GM21717 (cell line): ENCODE data around the gene ZNF557.
A peak's percentile ranks its signal among the peaks of the same experiment; 100 is the strongest.

Experiments
- ATAC-seq: cut with Tn5 transposase; IDR thresholded peaks from one replicate; pipeline ENCODE4 v1.9.1; 2021; ENCODE audit warnings: mild to moderate bottlenecking, moderate library complexity; ENCODE audit not compliant: unreplicated experiment

ZNF557 gene

GRCh38 chr19:7074705-7075282 lies 5.3 kb downstream of the ZNF557 start:
- ATAC-seq = no peak

GRCh38 chr19:7076151-7076550 lies 6.6 kb downstream of the ZNF557 start:
- no peak for ATAC-seq

GRCh38 chr19:7078008-7078407 lies 8.5 kb downstream of the ZNF557 start:
- no peak for ATAC-seq

DNA sequence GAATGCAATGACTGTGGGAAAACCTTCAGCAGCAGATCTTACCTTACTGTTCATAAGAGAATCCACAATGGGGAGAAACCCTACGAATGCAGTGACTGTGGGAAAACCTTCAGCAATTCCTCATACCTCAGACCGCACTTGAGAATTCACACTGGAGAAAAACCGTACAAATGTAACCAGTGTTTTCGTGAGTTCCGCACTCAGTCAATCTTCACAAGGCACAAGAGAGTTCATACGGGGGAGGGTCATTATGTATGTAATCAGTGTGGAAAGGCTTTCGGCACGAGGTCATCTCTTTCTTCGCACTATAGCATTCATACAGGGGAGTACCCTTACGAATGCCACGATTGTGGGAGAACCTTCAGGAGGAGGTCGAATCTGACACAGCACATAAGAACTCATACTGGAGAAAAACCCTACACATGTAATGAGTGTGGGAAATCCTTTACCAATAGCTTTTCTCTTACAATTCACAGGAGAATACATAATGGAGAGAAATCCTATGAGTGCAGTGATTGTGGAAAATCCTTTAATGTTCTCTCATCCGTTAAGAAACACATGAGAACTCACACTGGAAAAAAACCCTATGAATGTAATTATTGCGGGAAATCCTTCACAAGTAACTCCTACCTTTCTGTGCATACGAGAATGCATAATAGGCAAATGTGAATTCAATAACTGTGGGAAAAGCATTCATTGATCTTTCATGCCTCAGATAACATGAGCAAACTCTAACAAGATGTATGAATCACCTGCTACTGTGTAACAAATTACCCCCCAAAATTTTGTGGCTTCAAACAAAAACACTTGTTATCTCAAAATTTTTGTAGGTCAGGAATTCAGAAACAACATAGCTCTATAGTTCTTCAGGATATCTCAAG lies 13.8 kb downstream of the ZNF557 start:
- ATAC-seq = no peak

DNA sequence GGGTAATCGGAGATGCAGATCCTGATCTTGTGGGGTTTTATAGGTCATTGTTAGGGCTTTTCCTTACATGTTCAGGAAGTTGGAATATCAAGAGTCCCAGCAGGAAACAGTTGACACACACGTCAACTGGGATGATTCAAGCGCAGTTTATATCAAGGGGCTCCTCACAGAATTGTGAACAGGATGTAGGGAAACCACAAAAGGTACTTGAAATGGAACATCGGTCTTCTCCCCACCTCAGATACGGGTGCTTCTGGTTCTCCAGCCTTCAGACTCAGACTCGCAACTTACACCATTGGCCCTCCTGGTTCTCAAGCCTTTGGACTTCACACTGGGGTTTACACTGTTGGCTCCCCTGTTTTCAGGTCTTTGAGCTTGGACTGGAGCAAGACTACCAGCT lies 19.5 kb downstream of the ZNF557 start:
- no peak for ATAC-seq

- no peak for ATAC-seq
Observed at GRCh38 chr19:7098096-7098495, 28.6 kb downstream of the ZNF557 start.

- ATAC-seq = peak; percentile 69
Observed at GRCh38 chr19:7098701-7099596, 29.4 kb downstream of the ZNF557 start.

GRCh38 chr19:7099597-7099921 lies 30.1 kb downstream of the ZNF557 start:
- ATAC-seq = no peak

DNA sequence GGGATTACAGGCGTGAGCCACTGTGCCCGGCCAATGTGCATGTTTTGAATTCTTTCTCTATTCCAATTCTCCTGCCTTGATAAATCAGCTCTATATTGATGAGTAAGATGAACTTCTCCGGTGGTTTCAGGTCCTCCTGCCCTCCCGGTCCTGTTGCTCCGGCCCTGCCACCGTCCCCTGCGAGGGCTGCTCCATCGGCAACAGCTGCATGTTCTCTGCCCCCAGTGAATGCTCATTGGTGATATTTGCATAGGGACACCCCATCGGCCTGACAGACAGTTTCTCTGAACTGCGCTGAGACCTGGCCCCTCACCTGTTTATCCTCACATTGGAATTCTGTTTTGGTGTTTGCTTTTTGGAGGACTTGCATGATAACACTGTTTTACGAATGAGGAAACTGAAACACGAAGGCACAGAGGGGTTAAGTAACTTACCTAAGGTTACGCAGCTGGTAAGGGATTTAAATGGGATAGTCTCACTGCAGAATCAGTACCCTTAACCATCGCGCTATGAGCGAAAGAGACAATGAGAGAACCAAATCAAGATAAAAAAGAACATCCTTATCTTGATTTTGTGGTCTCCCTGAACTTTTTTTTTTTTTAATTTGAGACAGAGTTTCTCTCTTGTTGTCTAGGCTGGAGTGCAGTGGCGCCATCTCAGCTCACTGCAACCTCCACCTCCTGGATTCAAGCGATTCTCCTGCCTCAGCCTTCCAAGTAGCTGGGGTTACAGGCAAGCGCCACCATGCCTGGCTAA lies 32.2 kb downstream of the ZNF557 start:
- no peak for ATAC-seq

GRCh38 chr19:7104747-7105447 lies 35.4 kb downstream of the ZNF557 start:
- ATAC-seq = no peak

- no peak for ATAC-seq
Observed at GRCh38 chr19:7106711-7107657, 37.5 kb downstream of the ZNF557 start.

- no peak for ATAC-seq
Observed at GRCh38 chr19:7109678-7110289, 40.3 kb downstream of the ZNF557 start.

DNA sequence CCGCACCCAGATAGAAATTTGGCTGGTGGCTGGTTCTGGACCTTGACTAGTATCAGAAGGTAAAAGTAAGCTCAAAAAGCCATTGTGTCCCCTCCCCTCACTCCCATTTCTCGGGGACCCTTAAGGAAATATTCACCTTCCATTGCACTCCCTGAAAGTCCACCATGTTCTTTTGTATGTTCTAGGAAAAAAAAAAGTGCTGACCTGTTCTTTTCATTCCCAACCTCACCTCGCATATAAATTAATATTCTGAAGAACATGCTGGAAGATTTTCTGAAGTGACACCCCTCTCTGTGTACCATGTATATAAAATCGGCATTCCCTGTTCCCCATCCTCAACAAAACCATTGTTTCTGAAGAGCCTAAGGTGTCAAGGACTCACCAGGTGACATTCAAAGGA lies 43.2 kb downstream of the ZNF557 start:
- ATAC-seq = no peak

- no peak for ATAC-seq
Observed at GRCh38 chr19:7113233-7113632, 43.7 kb downstream of the ZNF557 start.

GRCh38 chr19:7115721-7116120 lies 46.2 kb downstream of the ZNF557 start:
- ATAC-seq = no peak

- ATAC-seq = no peak
Observed at GRCh38 chr19:7117248-7117647, 47.7 kb downstream of the ZNF557 start.

- no peak for ATAC-seq
Observed at GRCh38 chr19:7119582-7119981, 50.1 kb downstream of the ZNF557 start.

- ATAC-seq = no peak
Observed at GRCh38 chr19:7120499-7120898, 51.0 kb downstream of the ZNF557 start.

DNA sequence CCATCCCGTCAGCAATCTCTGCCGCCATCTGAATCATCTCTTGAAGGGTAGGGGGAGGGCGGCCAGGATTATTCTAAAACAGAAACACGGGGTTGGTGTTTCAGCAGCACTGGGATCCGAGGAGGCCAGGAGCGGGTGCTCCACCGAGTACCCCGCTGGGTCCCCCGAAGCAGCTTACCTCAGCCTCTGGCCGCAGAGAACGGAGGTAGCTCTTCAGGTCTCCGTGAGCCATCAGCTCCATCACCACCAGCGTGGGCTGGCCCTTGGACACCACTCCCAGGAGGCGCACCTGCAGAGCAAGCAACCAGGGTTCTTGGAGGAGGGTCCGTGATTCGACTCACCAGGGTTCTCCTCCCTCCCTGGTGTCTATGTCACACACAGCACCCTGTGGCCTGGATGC lies 53.2 kb downstream of the ZNF557 start:
- no peak for ATAC-seq
